ENCODE data around the gene CDC123. TPM values are rescaled to one million over a fixed set of nuclear protein-coding genes. Genes with fewer than 3 reads are reported as not detected.
"Not testable (repeated sequence)": the region's sequence is repeated elsewhere in the genome, so short reads cannot be mapped to it uniquely, and the experiment has no call there.

The CDC123 gene
- total RNA-seq, 1 donor from 2014 or later: 41.8 TPM

GRCh38 chr10:12287772-12288171 is 91.8 kb downstream of the CDC123 start:
- DNase-seq: no peak
- Histone ChIP-seq H3K27me3 (ENCODE audit: low read depth) (no peaks in the 10 kb centered on the region), H3K9me3 (replicated peaks) (no peaks in the 10 kb centered on the region), H3K36me3 (no peaks in the 10 kb centered on the region), H3K4me3 (no peak overlapping the region), H3K4me1 (no peaks in the 10 kb centered on the region), H3K27ac (replicated peaks) (no peak overlapping the region)
- intact Hi-C loops (cut with micrococcal nuclease): no loop called here
- no peak for TF ChIP-seq CTCF (IDR thresholded peaks at IDR 0.05; ENCODE audit: borderline replicate concordance)

- H3K36me3 ChIP-seq; DNase-seq; H3K9me3 ChIP-seq (replicated peaks); intact Hi-C loops (cut with micrococcal nuclease); H3K27me3 ChIP-seq (ENCODE audit: low read depth); H3K4me3 ChIP-seq; H3K27ac ChIP-seq (replicated peaks); H3K4me1 ChIP-seq: not testable (repeated sequence)
These were observed 101.8 kb downstream of the CDC123 start for GRCh38 chr10:12297784-12298183.

GRCh38 chr10:12299222-12299965 is 103.4 kb downstream of the CDC123 start:
- TF ChIP-seq CTCF (IDR thresholded peaks at IDR 0.05; ENCODE audit: borderline replicate concordance): no peak
- Histone ChIP-seq H3K4me1 (no peaks in the 10 kb centered on the region), H3K27me3 (ENCODE audit: low read depth) (peaks cover 6% of the 10 kb centered on the region), H3K36me3 (no peaks in the 10 kb centered on the region), H3K9me3 (replicated peaks) (no peaks in the 10 kb centered on the region), H3K27ac (replicated peaks) (no peak overlapping the region), H3K4me3 (no peak overlapping the region)
- no peak for DNase-seq
- intact Hi-C loops (cut with micrococcal nuclease): no loop called here

Other genes with a start within 250 kb of the CDC123 start
- 17.3 TPM for gene UPF2, start 153.4 kb upstream of the CDC123 start, total RNA-seq
- gene DHTKD1, start 127.2 kb upstream of the CDC123 start, total RNA-seq: 31.7 TPM
- 11.9 TPM for gene SEC61A2, start 66.5 kb upstream of the CDC123 start, total RNA-seq
- 8.6 TPM for gene NUDT5, start 297 bp upstream of the CDC123 start, total RNA-seq
- gene CAMK1D, start 153.4 kb downstream of the CDC123 start, total RNA-seq: 2.5 TPM

Data from left ventricle myocardium inferior (tissue), 1 donor.